Measurements from ENCODE around the gene TRA2A.
"Not testable (repeated sequence)": the region's sequence is repeated elsewhere in the genome, so short reads cannot be mapped to it uniquely, and the experiment has no call there.

Gene TRA2A

GRCh38 chr7:23531794-23532489, at the start of gene TRA2A:
TRA2A (minus strand) TSS chr7:23531981; CDS start chr7:23531824, 157 bp downstream.
- DNase-seq (ENCODE audit: low spot score), result peak; percentile 99

GRCh38 chr7:23570592-23571200, 38.9 kb upstream of the TRA2A start:
- DNase-seq (ENCODE audit: low spot score), result peak; percentile 90

GRCh38 chr7:23558303-23558702, 26.5 kb upstream of the TRA2A start:
- no peak for DNase-seq (ENCODE audit: low spot score)

- no peak for DNase-seq (ENCODE audit: low spot score)
Measured at GRCh38 chr7:23547662-23548061, 15.9 kb upstream of the TRA2A start.

- peak; percentile 92 for DNase-seq (ENCODE audit: low spot score)
Measured at GRCh38 chr7:23546897-23547572, 15.3 kb upstream of the TRA2A start.

GRCh38 chr7:23545493-23545892, 13.7 kb upstream of the TRA2A start:
- DNase-seq (ENCODE audit: low spot score), result no peak

GRCh38 chr7:23544913-23545354, 13.2 kb upstream of the TRA2A start:
- DNase-seq (ENCODE audit: low spot score), result no peak

GRCh38 chr7:23542752-23543151, 11.0 kb upstream of the TRA2A start:
- no peak for DNase-seq (ENCODE audit: low spot score)

- no peak for DNase-seq (ENCODE audit: low spot score)
Measured at GRCh38 chr7:23539494-23539907, 7.7 kb upstream of the TRA2A start.

- no peak for DNase-seq (ENCODE audit: low spot score)
Measured at GRCh38 chr7:23538301-23538700, 6.5 kb upstream of the TRA2A start.

GRCh38 chr7:23533238-23533604, 1.4 kb upstream of the TRA2A start:
- no peak for DNase-seq (ENCODE audit: low spot score)

- DNase-seq (ENCODE audit: low spot score), result no peak
Measured at GRCh38 chr7:23532490-23533237, 883 bp upstream of the TRA2A start.

GRCh38 chr7:23531050-23531793, 559 bp downstream of the TRA2A start:
- peak; percentile 51 for DNase-seq (ENCODE audit: low spot score)

GRCh38 chr7:23530405-23530804, 1.4 kb downstream of the TRA2A start:
- DNase-seq (ENCODE audit: low spot score), result peak; percentile 6

GRCh38 chr7:23529262-23529859, 2.4 kb downstream of the TRA2A start:
- DNase-seq (ENCODE audit: low spot score), result no peak

GRCh38 chr7:23525611-23526010, 6.2 kb downstream of the TRA2A start:
- not testable (repeated sequence) for DNase-seq (ENCODE audit: low spot score)

GRCh38 chr7:23524473-23524872, 7.3 kb downstream of the TRA2A start:
- DNase-seq (ENCODE audit: low spot score), result no peak

GRCh38 chr7:23523486-23524075, 8.2 kb downstream of the TRA2A start:
- DNase-seq (ENCODE audit: low spot score), result no peak

GRCh38 chr7:23520582-23520981, 11.2 kb downstream of the TRA2A start:
- DNase-seq (ENCODE audit: low spot score), result no peak

- no peak for DNase-seq (ENCODE audit: low spot score)
Measured at GRCh38 chr7:23514755-23515154, 17.0 kb downstream of the TRA2A start.

- DNase-seq (ENCODE audit: low spot score), result not testable (repeated sequence)
Measured at GRCh38 chr7:23513746-23514145, 18.0 kb downstream of the TRA2A start.

Data from Ammon's horn (tissue), 1 donor.